Epithelial cell of esophagus (primary cell): ENCODE measurements around the gene KRT74.

ENCODE experiments used
- DNase-seq: peaks from one replicate; pipeline ENCODE4 v3.0.0; 2010; ENCODE audit warnings: low read depth
- H3K4me3 ChIP-seq: 2 replicates; pipeline ENCODE4 v1.5.1; 2011; ENCODE audit warnings: mild to moderate bottlenecking, low read length, control low read depth
- TF ChIP-seq, protein P1 (sequence below): IDR thresholded peaks from 2 replicates; pipeline ENCODE4 v1.5.1; 2011; ENCODE audit warnings: low read depth, mild to moderate bottlenecking, low read length, control low read depth, inconsistent platforms; ENCODE audit not compliant: insufficient read depth; ENCODE audit errors: missing control alignments

Gene KRT74

DNA sequence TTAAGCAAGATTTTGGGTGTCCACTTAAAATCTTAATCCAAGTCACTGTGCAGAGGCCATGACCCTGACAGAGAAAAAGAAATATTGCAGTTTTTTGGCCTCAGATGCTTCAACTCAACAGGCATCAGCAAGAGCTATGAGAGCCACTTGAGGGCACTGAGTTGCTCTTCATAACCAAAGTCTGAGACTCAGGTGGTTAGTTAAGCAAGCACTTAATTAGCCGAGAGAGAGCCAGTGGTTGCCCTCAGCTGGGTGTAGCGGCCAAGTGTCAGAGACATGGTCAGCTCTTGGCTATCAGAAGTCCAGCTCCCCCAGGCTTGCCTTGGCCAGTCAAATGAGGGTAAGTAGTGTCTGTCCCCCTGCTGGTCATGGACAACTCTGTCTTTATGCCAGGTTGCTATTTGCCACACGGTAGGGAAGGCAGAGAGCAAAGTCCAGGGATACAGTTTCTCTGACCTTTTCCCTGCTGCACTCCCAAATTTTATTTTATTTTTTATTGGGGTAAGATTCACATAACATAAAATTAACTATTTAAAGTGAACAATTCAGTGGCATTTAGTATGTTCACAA lies 11.7 kb downstream of the KRT74 start:
- DNase-seq, result no peak
- no peak overlapping the region for H3K4me3 ChIP-seq
- TF ChIP-seq, protein P1, sequence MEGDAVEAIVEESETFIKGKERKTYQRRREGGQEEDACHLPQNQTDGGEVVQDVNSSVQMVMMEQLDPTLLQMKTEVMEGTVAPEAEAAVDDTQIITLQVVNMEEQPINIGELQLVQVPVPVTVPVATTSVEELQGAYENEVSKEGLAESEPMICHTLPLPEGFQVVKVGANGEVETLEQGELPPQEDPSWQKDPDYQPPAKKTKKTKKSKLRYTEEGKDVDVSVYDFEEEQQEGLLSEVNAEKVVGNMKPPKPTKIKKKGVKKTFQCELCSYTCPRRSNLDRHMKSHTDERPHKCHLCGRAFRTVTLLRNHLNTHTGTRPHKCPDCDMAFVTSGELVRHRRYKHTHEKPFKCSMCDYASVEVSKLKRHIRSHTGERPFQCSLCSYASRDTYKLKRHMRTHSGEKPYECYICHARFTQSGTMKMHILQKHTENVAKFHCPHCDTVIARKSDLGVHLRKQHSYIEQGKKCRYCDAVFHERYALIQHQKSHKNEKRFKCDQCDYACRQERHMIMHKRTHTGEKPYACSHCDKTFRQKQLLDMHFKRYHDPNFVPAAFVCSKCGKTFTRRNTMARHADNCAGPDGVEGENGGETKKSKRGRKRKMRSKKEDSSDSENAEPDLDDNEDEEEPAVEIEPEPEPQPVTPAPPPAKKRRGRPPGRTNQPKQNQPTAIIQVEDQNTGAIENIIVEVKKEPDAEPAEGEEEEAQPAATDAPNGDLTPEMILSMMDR, result peak; percentile 33

- no peak overlapping the region for H3K4me3 ChIP-seq
- DNase-seq, result no peak
- TF ChIP-seq, protein P1, result no peak
These were observed 13.7 kb downstream of the KRT74 start for GRCh38 chr12:52559979-52560378.

- no peak for DNase-seq
- H3K4me3 ChIP-seq, result no peak overlapping the region
- TF ChIP-seq, protein P1, result no peak
These were observed 14.7 kb downstream of the KRT74 start for GRCh38 chr12:52558781-52559445.

DNA sequence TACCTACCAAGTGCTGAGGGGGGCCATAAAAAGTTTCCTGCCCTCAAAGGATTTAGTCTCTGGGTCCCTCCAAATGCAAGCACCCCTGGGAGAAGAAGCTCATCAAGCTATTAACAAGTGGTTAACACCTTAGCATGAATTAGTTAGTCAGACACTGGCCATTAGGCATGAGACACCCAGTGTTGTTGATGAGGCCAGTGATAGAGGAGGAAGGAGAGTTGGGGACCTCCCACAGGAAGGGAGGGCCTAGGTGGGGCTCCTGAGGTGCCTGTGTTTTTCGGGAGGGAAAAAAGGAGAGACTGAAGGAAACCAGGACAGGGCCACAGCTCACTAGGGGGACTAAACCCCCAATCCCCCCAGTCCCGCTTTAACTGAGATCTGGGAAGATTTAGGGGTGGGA lies 16.2 kb downstream of the KRT74 start:
- H3K4me3 ChIP-seq, result no peak overlapping the region
- TF ChIP-seq, protein P1, result no peak
- no peak for DNase-seq

DNA sequence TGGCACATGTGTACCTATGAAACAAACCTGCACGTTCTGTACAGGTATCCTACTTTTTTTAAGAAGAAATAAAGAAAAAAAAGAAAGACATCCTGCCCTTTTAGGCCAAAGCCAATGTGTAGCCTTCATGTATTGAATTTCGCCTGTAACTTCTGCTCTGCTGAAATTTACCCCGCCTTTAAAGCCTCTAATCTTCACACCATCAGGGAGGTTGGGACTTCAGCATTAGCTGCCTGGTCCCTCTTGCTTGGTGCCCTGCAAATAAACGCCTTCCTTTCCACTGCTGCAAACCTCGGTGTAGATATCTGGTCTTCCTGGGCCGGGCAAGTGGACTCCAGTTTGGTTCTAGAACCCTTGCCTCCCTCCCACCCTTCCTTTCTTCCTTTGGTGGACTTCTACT lies 18.1 kb downstream of the KRT74 start:
- no peak for DNase-seq
- H3K4me3 ChIP-seq, result no peak overlapping the region
- TF ChIP-seq, protein P1, result no peak

- DNase-seq, result no peak
- H3K4me3 ChIP-seq, result no peak within 1 kb of the TSS
- TF ChIP-seq, protein P1, result no peak
These were observed 20.9 kb downstream of the KRT74 start, which contains the start of gene KRT71 for GRCh38 chr12:52552681-52553195. Gene KRT71, minus strand, starts transcription at chr12:52553145. Its CDS starts 68 bp downstream, at chr12:52553077.
